Hematopoietic multipotent progenitor cell treated with erythropoietin and hydrocortisone succinate and interleukin-3 and kit ligand, for 15 days (in vitro differentiated cells): Measurements from ENCODE around the gene TRAPPC12.

Source experiments
- DNase-seq: peaks from one replicate; pipeline ENCODE4 v3.0.0-alpha.2; 2015; ENCODE audit warnings: low spot score

Gene TRAPPC12

GRCh38 chr2:3408781-3409180 lies 29.3 kb downstream of the TRAPPC12 start:
- DNase-seq = no peak

- DNase-seq = no peak
Observed at GRCh38 chr2:3409627-3410170, 30.2 kb downstream of the TRAPPC12 start.

GRCh38 chr2:3411103-3411502 lies 31.6 kb downstream of the TRAPPC12 start:
- DNase-seq = no peak

GRCh38 chr2:3413697-3414096 lies 34.2 kb downstream of the TRAPPC12 start:
- no peak for DNase-seq

GRCh38 chr2:3414133-3414860 lies 34.8 kb downstream of the TRAPPC12 start:
- DNase-seq = no peak

DNA sequence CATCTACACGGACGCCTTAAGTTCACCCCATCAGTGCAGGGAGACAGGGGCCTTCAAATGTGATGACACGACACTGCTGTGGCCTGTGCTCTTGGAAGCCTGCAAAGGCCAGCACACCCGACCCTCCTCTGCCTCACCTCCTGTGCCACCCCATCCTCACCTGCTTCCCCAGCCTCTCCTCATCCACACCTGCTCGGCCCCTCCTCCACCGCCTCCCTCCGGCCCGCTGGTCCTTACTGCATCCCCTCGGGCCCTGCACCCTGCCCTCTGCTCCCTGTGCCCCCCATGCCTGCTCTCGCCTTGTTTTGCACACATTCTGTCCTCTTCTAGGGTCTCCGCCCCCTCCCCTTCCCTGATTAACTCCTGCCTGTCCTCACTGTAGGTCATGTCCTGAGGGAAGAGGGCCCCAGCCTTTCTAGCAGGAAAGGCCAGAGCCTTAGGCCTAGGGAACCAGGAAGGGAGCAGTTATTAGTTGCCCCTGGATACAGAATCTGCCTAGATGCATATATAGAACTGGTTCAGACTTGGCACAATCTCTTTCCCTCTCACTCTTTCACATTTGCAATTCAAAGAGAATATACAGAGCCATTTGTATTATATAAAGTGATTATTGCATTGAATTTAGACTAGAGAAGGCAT lies 39.4 kb downstream of the TRAPPC12 start:
- no peak for DNase-seq

DNA sequence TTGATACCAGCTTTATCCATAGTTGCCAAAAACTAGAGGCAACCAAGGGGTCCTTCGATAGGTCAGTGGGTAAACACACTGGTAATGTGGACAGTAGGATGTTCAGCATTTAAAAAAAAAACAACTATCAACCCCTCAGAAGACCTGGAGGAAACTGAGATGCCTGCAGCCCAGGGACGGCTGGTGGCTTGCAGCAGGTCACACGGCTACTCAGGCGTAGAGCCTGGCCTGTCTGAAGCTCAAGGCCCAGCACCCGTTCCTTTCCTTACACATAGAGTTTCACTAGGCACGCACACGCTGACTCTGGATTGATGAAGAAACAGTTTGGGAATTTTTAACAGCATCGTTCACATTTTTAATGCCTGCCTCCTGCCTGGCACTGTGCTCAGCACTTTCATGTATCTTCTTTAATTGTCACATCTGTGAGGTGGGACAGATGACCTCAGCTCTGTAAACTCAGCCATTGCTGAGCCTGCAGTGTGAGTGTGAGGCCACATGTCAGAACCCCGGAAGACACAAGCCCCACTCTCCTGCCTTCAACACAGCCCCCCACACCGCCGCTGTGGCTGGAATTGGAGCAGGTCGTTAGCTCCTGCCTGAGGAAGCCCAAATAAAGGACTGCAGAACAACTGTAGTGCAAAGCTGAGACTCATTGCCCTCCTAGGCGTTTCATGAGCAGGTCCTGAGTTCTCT lies 40.7 kb downstream of the TRAPPC12 start:
- no peak for DNase-seq

GRCh38 chr2:3420769-3421397 lies 41.4 kb downstream of the TRAPPC12 start:
- no peak for DNase-seq

DNA sequence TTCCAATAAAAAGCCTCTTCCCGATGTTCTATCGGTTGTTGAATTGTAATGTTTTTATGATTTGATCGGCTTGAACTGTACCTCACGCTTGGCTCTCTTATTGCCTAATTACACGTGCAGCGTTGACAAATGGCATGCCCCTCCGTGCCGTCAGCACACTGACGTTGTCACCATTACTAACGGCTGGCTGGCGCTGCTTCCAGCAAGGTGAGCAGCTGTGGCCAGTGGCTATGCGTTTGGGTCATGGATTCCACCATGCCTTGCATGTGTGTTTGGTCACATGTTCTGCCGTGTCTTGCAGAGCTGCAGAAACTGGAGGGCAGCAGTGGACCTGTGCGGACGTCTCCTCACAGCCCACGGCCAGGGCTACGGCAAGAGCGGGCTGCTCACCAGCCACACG lies 42.1 kb downstream of the TRAPPC12 start:
- no peak for DNase-seq

GRCh38 chr2:3422161-3422779 lies 42.8 kb downstream of the TRAPPC12 start:
- DNase-seq = no peak

GRCh38 chr2:3423492-3424170 lies 44.1 kb downstream of the TRAPPC12 start:
- peak; percentile 75 for DNase-seq

DNA sequence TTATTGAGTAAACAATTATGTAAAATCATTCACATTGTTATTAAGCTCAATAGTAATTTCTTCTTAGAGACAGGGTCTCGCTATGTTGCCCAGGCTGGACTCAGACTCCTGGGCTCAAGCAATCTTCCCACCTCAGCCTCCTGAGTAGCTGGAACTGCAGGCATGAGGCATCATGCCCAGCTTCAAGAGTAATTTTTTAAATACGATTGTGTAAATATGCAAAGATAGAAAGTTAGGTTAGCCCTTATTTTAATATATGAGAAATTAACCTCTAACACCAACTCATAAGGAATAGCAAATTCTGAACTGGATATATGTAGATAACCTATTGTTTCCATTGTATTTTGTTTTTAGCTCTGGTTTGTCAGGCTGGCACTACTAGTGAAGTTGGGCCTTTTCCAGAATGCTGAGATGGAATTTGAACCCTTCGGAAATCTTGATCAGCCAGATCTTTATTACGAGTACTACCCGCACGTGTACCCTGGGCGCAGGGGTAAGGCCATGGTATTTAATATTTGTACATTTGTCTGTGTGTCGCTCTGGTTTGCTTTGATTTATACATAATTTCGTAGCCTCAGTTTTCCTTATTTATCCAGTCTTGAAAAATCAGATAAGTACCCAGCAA lies 44.8 kb downstream of the TRAPPC12 start:
- no peak for DNase-seq

DNA sequence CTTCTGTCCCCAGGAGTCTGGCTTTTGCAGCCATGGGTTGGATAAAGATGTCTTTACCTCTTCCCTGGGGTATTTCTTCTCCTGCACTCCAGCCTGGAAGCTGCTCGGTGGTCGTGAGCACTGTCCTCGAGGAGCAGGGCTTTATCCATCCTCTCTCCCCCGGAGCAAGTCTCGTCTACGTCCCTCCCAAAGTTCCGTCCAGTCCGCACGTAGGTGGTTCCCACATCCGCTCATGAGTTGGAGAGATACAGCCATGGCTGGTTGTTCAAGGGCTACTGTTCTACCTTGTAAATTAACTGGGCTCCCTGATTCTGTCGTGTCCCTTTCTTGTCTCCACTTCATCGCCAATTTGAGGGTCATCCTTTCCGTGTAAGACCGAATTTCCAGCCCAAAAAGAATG lies 47.1 kb downstream of the TRAPPC12 start:
- no peak for DNase-seq

DNA sequence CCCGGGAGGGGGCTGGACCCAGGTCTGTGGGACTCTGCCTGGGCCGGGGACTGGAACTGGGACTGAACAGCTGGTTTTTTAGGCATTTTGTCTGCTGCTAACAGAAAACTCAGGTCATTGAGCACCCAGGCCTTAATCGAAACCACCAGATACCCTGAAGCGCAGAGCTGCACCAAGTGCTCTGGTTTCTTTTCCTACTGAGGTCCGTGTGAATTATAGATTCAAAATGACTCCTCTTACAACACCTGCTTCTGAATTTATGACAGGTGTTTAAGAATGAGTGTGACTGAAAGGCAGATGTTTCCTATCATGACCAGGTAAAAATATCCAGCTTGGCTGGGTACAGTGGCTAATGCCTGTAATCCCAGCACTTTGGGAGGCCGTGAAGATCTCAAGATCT lies 47.8 kb downstream of the TRAPPC12 start:
- DNase-seq = no peak

GRCh38 chr2:3428577-3428976 lies 49.1 kb downstream of the TRAPPC12 start:
- no peak for DNase-seq

GRCh38 chr2:3429066-3429610 lies 49.6 kb downstream of the TRAPPC12 start:
- no peak for DNase-seq

DNA sequence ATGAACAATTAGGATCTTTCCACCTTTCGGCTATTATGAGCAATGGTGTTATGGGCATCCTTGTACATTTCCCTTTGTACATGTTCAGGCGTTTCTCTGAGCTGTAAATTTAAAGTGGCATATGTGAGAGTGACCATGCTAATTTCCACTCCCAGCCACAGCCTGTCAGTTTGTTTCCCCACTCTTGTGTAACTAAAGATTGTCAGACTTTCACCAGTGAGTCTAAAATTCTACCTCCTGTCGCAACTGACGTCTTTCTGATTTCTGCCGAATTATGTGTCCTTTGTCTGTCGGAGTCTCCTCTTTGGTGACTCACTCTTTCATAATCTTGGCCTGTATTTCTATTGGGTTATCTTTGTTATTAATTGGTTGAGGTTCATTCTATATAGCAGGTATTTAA lies 50.7 kb downstream of the TRAPPC12 start:
- DNase-seq = no peak

DNA sequence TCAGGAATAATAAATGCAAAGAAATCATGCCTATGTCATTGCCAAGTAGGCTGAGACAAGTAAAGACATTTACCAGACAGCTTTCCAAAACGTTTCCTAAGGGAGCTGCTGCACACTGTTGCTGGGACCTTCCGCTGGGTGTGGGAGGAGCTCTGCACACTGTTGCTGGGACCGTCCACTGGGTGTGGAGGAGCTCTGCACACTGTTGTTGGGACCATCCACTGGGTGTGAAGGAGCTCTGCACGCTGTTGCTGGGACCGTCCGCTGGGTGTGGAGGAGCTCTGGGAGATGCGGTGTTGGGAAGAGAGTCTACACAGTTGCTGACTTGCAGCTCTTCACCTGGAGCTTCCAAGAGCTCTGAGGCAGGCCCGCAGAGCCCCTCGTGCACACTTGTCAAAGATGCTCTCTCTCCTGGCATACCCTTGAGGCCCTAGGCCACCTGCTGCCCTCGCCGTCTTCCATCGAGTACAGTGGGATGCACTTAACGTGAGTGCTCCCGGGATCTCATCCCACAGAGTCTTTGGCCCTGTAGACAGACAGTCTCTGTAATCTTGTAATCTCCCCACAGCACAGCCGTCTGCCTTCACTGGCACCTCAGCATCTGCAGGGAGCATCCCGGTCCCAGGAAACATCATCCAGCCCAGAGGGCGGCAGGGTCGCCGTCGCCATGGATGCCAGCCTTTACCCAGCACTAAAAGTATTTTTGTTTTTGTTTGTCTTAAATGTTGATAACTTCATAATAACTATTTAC lies 51.4 kb downstream of the TRAPPC12 start:
- no peak for DNase-seq

DNA sequence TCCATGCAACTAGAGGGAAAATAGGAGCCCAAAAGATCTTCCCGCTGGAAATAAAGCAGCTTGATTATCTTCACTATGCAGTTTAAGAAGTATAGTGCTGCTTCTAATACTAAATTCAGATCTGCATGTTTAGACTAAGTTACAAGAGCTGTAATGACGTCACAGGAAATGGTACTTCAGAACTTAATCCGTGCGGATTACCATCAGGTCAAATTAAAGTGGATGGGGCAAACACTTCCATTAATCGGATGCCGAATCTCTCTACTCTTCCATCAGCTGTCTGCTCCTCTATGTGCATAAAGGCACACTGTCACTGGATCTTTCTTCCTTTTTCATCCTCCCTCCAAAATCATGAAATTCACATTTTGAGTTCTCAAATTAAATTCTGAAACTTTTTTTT lies 52.6 kb downstream of the TRAPPC12 start:
- DNase-seq = no peak
